ENCODE results near the gene NPHP4. TPM values are rescaled to one million over a fixed set of nuclear protein-coding genes. Genes with fewer than 3 reads are reported as not detected.
A peak's percentile ranks its signal among the peaks of the same experiment; 100 is the strongest.

Gene NPHP4
- total and polyA plus RNA-seq, 12 donors: 2.7 to 13.2 (median 7.3) TPM

GRCh38 chr1:5939271-5940170, 52.7 kb downstream of the NPHP4 start:
- Histone ChIP-seq H3K4me3 (no peak overlapping the region), H3K4me1 (replicated peaks in 1 of 2) (no peaks in the 10 kb centered on the region), H3K36me3 (replicated peaks in 1 of 2) (no peaks in the 10 kb centered on the region), H3K27me3 (no peaks in the 10 kb centered on the region), H3K27ac (no peak overlapping the region), H3K9me3 (replicated peaks in 1 of 3) (no peaks in the 10 kb centered on the region)
- intact Hi-C loops (cut with DNase I): no loop called here
- 94 to 96% (median 95%) methylated on average over 11 to 13 of the region's 13 CpGs for WGBS, 4 donors
- TF ChIP-seq, protein P1, sequence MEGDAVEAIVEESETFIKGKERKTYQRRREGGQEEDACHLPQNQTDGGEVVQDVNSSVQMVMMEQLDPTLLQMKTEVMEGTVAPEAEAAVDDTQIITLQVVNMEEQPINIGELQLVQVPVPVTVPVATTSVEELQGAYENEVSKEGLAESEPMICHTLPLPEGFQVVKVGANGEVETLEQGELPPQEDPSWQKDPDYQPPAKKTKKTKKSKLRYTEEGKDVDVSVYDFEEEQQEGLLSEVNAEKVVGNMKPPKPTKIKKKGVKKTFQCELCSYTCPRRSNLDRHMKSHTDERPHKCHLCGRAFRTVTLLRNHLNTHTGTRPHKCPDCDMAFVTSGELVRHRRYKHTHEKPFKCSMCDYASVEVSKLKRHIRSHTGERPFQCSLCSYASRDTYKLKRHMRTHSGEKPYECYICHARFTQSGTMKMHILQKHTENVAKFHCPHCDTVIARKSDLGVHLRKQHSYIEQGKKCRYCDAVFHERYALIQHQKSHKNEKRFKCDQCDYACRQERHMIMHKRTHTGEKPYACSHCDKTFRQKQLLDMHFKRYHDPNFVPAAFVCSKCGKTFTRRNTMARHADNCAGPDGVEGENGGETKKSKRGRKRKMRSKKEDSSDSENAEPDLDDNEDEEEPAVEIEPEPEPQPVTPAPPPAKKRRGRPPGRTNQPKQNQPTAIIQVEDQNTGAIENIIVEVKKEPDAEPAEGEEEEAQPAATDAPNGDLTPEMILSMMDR (IDR thresholded peaks at IDR 0.05): no peak
- TF ChIP-seq POLR2A (IDR thresholded peaks at IDR 0.05): no peak
- DNase-seq: peak in 1 of 7 donors; percentile 34

- H3K27ac ChIP-seq: no peak overlapping the region
- no peaks in the 10 kb centered on the region for H3K27me3 ChIP-seq
- 83 to 90% (median 87%) methylated on average over 6 to 17 of the region's 17 CpGs for WGBS, 4 donors
- no peaks in the 10 kb centered on the region for H3K4me1 ChIP-seq (replicated peaks in 1 of 2)
- no peaks in the 10 kb centered on the region for H3K36me3 ChIP-seq (replicated peaks in 1 of 2)
- TF ChIP-seq, protein P1 (IDR thresholded peaks at IDR 0.05): no peak
- no peak for TF ChIP-seq POLR2A (IDR thresholded peaks at IDR 0.05)
- intact Hi-C loops (cut with DNase I): no loop called here
- H3K9me3 ChIP-seq (replicated peaks in 1 of 3): no peaks in the 10 kb centered on the region
- H3K4me3 ChIP-seq: no peak overlapping the region
- peak in 1 of 7 donors; percentile 43 for DNase-seq
Observed at GRCh38 chr1:5938101-5938646, 54.1 kb downstream of the NPHP4 start.

DNA sequence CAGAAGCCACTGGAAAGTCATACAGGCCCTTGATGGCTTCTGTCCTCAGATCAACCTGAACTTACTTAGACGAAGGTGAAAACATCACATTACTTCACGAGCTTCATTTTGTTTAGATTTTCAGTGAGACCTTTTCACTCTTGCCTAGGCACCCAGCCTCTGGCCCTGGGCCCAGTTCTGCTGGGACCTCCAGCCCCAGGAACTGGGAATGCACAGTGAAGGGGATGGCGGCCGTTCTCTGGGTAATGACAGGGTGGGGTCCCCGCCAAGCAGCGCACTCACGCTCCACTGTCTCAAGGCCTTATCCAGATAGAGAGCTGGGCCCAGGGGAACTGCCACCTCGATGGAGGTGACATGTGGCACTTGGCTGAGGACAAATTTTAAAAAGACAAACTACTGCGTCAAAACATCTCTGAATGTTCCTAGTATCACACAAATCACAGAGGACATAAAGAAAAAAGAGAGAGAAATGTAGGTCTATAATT, 54.8 kb downstream of the NPHP4 start:
- Histone ChIP-seq H3K27ac (no peak overlapping the region), H3K4me3 (no peak overlapping the region), H3K36me3 (replicated peaks in 1 of 2) (no peaks in the 10 kb centered on the region), H3K27me3 (no peaks in the 10 kb centered on the region), H3K4me1 (replicated peaks in 1 of 2) (no peaks in the 10 kb centered on the region), H3K9me3 (replicated peaks in 1 of 3) (no peaks in the 10 kb centered on the region)
- DNase-seq: peak in 1 of 7 donors; percentile 33
- intact Hi-C loops (cut with DNase I): no loop called here
- WGBS, 4 donors: 87 to 95% (median 93%) methylated on average over 9 of the region's 9 CpGs
- TF ChIP-seq POLR2A (IDR thresholded peaks at IDR 0.05): no peak
- TF ChIP-seq, protein P1 (IDR thresholded peaks at IDR 0.05): no peak

DNA sequence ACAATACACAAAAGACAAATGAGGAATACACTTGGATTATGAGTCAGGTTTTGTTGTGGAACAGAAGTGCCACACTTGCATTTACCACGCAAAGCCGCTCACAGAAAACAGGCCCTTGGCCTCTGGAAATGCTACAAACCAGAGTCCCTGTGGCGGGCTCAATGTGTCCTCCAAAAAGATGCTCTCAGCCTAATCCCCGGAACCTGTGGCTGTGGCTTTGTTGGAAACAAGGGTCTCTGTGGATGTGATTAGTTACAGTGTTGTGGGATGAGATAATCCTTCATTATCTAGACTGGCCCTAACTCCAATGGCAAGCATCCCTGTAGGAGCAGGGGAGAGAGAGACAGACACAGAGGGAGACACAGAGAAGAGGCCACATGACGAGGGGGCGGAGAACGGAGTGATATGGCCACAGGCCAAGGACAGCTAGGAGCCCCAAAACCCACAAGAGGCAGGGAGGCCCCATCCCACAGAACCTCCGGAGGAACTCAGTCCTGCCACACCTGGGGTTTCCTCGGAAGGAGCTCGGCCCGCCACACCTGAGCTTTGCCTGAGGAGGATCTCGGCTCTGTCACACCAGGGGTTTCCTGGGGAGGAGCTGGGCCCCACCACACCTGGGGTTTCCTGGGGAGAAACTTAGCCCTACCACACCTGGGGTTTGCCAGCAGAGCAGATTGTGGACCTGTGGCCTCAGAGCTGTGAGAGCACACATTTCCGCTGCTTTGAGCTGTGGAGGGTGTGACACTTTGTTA, 55.4 kb downstream of the NPHP4 start:
- TF ChIP-seq, protein P1 (IDR thresholded peaks at IDR 0.05): no peak
- no peak for TF ChIP-seq POLR2A (IDR thresholded peaks at IDR 0.05)
- Histone ChIP-seq H3K27me3 (no peaks in the 10 kb centered on the region), H3K4me1 (replicated peaks in 1 of 2) (no peaks in the 10 kb centered on the region), H3K9me3 (replicated peaks in 1 of 3) (no peaks in the 10 kb centered on the region), H3K36me3 (replicated peaks in 1 of 2) (no peaks in the 10 kb centered on the region), H3K4me3 (no peak overlapping the region), H3K27ac (no peak overlapping the region)
- intact Hi-C loops (cut with DNase I): no loop called here
- WGBS, 4 donors: 85 to 94% (median 92%) methylated on average over 9 to 13 of the region's 13 CpGs
- DNase-seq: peak in 1 of 7 donors; percentile 42
